ENCODE measurements around the gene PLEKHG4B. TPM values are rescaled to one million over a fixed set of nuclear protein-coding genes. Genes with fewer than 3 reads are reported as not detected.

PLEKHG4B gene
- total and polyA plus RNA-seq, 4 donors, result under 0.01 to 0.05 (median 0.01) TPM; not detected in 1

- Histone ChIP-seq H3K4me1 (ENCODE audit: control insufficient read depth in 4 of 4, insufficient read depth in 4 of 4, low read length in 3 of 4) (no peaks in the 10 kb centered on the region), H3K27me3 (ENCODE audit: control insufficient read depth in 4 of 4, insufficient read depth in 4 of 4, low read length in 3 of 4) (no peaks in the 10 kb centered on the region), H3K4me3 (ENCODE audit: low read depth in 1 of 3, low read length in 3 of 3) (no peak overlapping the region), H3K9me3 (ENCODE audit: control insufficient read depth in 4 of 4, low read length in 3 of 4) (no peaks in the 10 kb centered on the region), H3K36me3 (ENCODE audit: control insufficient read depth in 4 of 4, insufficient read depth in 3 of 4, low read depth in 1 of 4, low read length in 3 of 4) (no peaks in the 10 kb centered on the region), H3K9ac (ENCODE audit: low read depth in 1 of 2, low read length in 2 of 2) (no peak overlapping the region), H3K27ac (ENCODE audit: low read depth in 1 of 2, low read length in 2 of 2) (no peak overlapping the region)
- 74% methylated on average over 19 of the region's 19 CpGs for WGBS
- DNase-seq (ENCODE audit: low spot score), result no peak
- TF ChIP-seq YY1 (IDR thresholded peaks at IDR 0.05), result no peak
- no peak for TF ChIP-seq SP1 (IDR thresholded peaks at IDR 0.05)
- no peak for TF ChIP-seq ZBTB33 (IDR thresholded peaks at IDR 0.05)
- TF ChIP-seq, protein P1, sequence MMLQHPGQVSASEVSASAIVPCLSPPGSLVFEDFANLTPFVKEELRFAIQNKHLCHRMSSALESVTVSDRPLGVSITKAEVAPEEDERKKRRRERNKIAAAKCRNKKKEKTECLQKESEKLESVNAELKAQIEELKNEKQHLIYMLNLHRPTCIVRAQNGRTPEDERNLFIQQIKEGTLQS (IDR thresholded peaks at IDR 0.05), result no peak
- no peak for TF ChIP-seq EGR1 (IDR thresholded peaks at IDR 0.05; ENCODE audit: low read depth in 2 of 2)
- TF ChIP-seq RXRA (IDR thresholded peaks at IDR 0.05), result no peak
- no peak for TF ChIP-seq FOXA1 (IDR thresholded peaks at IDR 0.05)
- no peak for TF ChIP-seq HNF4G (IDR thresholded peaks at IDR 0.05)
- TF ChIP-seq HNF4A (conservative IDR thresholded peaks at IDR 0.05), result no peak
- TF ChIP-seq JUND (IDR thresholded peaks at IDR 0.05), result no peak
- TF ChIP-seq RAD21 (IDR thresholded peaks at IDR 0.05), result no peak
- no peak for TF ChIP-seq CTCF (IDR thresholded peaks at IDR 0.05; ENCODE audit: low read depth, low read length, missing input control)
- no peak for TF ChIP-seq TAF1 (conservative IDR thresholded peaks at IDR 0.05)
- TF ChIP-seq, protein P2, sequence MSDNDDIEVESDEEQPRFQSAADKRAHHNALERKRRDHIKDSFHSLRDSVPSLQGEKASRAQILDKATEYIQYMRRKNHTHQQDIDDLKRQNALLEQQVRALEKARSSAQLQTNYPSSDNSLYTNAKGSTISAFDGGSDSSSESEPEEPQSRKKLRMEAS (IDR thresholded peaks at IDR 0.05), result no peak
- TF ChIP-seq NR2F2 (IDR thresholded peaks at IDR 0.05), result no peak
- TF ChIP-seq REST (IDR thresholded peaks at IDR 0.05), result no peak
- TF ChIP-seq GABPA (IDR thresholded peaks at IDR 0.05 in 1 of 2, conservative IDR thresholded peaks at IDR 0.05 in 1 of 2), result no peak
- TF ChIP-seq FOXA2 (IDR thresholded peaks at IDR 0.05), result no peak
Observed at GRCh38 chr5:159448-160172, 67.6 kb downstream of the PLEKHG4B start.
